T-helper 1 cell treated with Interleukin-12 subunit alpha and Interleukin-12 subunit beta and Interleukin-4 antibody, amounts not matched to agents 30 ng/mL and 1 ng/mL, for 36 hours (primary cell): ENCODE data around the gene DPH3. TPM values are rescaled to one million over a fixed set of nuclear protein-coding genes. Genes with fewer than 3 reads are reported as not detected.
"Not testable (repeated sequence)": the region's sequence is repeated elsewhere in the genome, so short reads cannot be mapped to it uniquely, and the experiment has no call there.

Experiments
- intact Hi-C: fragments of 100-400 bp; cut with micrococcal nuclease; formaldehyde crosslinking; loops from one replicate; pipeline ENCODE4 v1.15.1; 2024
- total RNA-seq: library from RNA; stranded (reverse); gene quantifications from 2 replicates; pipeline ENCODE4 v1.2.3, GENCODE V29; 2022

Gene DPH3
- 21.2 and 22.2 TPM in 2 replicates for total RNA-seq

DNA sequence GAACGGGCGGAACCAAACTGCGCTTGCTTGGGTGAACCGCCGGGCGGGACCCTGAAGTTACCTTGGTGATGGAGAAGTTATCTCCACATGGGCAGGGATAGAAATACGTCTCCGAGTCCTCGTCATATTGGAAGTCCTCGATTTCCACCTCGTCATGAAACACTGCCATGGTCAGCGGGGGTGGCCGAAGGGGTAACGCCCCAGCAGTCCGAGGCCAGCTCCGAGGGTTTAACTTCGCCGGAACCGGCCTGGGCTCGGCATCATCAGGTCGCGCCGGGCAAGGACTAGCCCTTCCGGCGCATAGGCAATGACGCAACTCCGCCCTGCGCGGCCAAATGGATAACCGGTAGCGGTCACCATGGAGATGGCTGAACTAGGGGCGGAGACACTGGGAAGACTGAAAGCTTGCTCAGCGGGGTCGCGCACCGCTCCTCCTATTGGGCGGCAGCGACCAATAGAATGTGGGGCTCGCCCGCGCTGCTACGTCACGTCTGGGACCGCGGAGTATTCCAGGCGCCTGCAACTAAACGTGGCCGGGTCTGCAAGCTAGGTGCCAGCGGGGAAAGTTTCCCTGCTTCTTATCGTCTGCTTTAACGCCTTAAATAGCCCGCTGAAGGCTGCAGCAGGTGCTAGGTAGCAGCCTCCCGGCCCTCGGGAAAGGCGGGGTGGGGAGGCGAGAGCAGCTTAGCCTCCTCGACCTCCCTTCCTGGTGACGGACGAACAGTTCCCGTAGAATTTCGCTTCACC lies at the start of gene DPH3, which contains the start of gene OXNAD1:
DPH3 (minus strand) TSS at position 236 of the 747 bp plus-strand sequence; CDS start at position 169, 67 bp downstream.
OXNAD1 (plus strand) TSS at position 505 of the 747 bp plus-strand sequence. CDS start 5,741 bp downstream, outside the sequence.
- intact Hi-C loops, result loop anchor here (1.0 to 5.0 kb wide), 21 partner anchors 18 to 1614 kb away; partner anchors contain the start of genes BTD, CAPN7, CCDC174 and HACL1

DNA sequence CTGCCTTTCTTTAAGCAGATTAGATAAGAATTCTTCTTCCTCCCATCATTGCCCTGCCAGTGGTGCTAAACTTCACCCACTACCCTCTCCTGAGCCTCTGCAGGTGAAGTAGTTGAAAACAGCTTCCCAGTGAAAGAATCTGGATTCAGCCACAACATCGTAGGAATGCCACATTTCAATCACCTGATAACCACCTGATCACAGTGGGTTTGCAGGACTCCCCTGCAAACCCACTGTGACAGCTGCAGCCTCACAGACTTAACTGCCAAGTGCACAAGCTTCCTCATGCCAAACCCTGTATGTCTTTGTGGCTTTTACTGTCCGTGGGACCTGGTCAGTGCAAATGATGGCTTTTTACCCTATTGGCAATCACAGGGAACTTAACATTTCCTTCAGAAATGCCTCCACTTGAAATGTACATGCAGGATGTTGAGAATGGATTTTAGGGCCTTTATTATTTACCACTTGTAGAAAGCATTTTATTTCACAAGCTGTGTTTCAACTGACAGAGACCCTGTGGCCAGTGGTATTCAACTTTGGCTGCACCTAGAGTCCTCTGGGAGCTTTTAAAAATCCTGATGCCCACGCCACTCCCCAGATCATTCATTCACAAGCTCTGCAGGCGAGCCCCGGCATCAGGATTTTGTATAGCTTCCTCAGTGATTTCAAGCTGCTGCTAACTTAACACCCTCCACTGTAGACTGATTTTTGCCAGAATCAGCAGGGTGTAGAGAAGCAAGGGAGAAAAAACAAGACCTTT lies 49.3 kb upstream of the DPH3 start:
- intact Hi-C loops, result no loop called here

DNA sequence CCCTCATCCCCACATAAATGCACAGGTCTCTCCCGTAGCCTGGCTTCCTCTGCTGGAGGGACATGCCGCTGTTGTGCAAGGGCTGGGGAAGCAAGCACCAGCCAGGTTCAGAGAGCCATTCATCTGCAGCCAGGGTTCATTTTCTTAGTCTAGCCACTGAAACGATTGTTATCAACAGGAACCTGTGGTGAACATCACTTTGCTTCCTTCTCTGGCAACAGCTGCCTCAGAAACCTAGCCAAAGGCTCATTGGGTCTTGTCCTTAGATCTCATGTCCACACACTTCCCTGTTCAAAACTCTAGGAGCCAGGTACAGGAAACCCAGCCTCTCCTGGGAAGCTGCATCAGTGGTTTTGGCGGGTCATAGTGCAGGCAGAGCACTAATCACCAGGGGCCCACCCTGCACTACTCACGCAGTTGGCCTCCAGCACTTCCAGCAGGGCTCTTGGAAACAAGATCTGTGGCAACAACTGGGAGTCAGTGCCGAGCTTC lies 47.3 kb upstream of the DPH3 start:
- intact Hi-C loops, result loop anchor here (1.0 kb wide), 1 partner anchor 26 kb away; no protein-coding TSS in a partner anchor

DNA sequence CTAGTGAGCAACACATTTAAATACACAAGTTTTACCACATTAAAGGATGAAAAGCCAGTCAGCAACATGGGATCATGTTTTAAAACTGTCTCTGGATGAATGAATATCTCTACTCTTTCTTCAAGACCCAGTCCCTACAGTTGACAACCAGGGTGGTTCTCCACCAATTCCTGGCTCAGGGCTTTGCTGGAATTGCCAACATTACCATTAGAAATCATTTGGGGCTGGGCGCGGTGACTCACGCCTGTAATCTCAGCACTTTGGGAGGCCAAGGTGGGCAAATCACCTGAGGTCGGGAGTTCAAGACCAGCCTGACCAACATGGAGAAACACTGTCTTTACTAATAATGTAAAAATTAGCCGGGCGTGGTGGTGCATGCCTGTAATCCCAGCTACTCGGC lies 45.7 kb upstream of the DPH3 start:
- intact Hi-C loops, result not testable (repeated sequence)

DNA sequence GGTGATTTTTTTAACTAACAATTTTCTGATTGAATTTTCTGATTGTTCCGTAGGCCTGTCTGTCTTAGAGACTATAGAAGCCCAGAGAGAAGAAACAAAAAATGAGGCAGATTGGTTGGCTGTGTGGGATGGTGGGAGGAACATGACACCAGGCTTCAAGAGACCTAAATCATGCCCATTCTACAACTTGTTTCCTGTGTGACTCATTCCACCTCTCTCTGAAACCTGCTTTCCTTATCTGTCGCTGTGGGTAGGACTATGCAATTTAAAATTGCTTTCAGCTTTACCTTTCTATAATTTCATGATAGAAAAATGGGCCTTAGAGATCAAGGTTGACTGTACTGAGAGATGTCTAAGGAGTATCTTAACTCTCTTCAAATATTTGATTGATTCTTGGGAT lies 44.8 kb upstream of the DPH3 start:
- intact Hi-C loops, result loop anchor here (1.0 to 10.0 kb wide), 9 partner anchors 8 to 1465 kb away; partner anchors contain the start of genes DPH3, RBSN and TBC1D5

DNA sequence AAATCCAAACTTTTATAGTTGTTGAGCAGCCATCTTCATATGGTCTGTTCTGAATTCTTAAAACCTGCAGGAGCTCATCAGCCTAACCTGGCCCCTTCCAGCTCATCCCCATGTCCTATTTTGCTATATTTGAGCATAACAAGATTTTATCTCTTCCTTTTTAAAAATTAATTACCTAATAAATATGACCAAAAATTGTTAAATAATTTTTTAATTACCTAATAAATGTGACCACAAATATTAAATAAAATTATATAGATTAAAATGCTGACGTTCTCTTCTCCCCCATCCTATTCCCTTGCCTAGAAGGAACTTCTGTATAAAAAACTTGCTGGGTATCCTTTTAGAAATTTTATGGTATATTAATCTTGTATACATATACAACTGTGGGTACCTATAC lies 44.0 kb upstream of the DPH3 start:
- intact Hi-C loops, result loop anchor here (1.0 to 10.0 kb wide), 9 partner anchors 7 to 1466 kb away; partner anchors contain the start of genes DPH3, RBSN and TBC1D5

DNA sequence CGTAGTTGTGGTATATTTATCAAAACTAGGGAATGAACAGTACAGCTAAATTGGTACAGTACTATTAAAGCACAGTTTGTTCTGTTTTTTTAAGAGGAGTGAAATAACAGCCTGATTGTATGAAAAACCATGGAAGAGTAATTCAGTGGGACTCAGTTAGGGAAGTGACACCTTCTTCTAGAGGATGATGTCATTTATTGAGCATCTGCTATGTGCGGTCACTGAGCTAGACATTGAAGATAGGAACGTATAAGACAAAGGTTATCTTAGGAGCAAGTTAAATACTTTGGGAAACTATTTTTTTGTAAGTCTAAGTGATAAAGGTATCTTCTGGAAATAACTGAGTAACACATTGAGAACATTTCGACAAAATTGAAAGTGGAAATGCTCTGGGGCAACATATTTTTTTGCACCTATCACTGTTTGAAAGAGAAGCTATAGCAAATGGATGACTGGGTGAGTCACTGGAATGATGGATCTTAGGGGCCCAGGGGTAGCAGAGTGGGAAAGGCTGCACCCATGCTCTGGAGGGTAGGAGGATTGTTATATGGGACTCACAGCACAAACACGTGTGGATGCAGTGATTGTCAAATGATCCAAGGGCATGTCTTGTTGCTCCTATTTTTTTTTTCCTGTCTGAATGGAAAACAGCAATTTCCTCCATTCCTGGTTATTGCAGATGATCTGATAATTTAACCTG lies 43.2 kb upstream of the DPH3 start:
- intact Hi-C loops, result loop anchor here (2.0 to 10.0 kb wide), 4 partner anchors 71 to 1467 kb away; partner anchors contain the start of genes RBSN and TBC1D5

DNA sequence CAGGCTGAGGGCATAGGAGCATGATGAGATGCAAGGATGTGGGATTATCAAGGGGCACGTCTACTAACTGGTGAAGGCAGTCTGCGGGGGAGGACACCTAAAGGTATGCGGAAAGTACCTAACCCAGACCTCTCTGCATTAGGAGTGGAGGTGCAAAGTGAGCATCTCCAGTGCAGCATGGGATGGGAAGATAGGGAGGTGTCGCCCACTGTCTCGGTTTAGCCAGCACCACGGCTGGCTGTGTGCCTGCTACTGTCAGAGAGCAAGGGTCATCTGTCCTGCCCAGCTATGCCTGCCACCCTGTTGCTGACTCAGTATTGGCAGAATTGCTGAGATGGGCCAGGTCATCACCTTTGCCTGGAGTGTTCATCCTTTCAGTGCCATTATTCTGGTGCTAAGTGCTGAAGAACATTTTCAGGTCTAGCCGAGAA lies 40.4 kb upstream of the DPH3 start:
- intact Hi-C loops, result loop anchor here (1.0 to 10.0 kb wide), 4 partner anchors 10 to 1470 kb away; partner anchors contain the start of genes RBSN and TBC1D5

DNA sequence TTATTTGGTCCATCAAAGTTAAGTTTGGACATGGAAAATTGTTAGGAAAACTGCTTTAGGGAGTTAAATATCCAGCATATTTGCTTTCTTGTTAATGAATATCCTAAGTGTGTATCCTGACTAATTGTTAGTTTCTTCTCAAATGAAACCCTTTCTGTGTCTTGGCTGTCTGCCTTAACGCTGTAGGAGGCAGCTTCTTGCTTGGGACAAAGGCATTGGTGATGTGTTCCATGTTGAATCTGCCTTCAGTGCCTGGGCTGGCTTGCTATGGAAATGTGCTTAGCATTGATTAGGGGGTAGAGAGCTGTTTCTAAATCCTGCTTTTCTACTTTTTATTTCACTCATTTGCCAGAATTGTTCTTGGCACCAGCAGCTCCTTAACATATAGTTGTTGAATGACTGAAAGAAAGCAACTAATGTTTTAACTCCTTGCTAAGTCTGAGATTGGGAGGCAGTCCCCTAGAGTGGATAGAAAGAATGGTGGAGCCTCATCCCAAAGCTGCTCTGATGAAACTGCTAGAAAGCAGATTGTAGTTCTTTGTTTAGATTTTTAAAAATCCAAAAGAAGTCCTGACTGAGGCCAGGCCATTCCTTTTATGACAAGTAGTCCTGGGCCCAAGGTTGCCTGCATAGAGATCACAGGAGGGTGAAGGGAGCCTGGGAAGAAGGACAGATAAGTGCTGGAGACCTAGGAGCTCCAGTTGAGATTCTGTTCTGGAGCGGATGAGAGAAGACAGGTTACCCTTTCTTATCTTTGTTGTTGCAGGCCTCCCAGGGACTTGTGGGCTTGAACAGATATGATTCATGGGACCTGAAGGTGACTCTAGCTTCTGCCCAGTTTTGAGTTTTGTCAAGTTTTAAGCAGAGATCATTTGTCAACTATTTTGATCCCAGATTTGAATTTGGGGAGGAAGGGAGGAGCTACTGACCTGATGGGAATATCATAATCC lies 39.6 kb upstream of the DPH3 start:
- intact Hi-C loops, result loop anchor here (1.0 to 10.0 kb wide), 6 partner anchors 9 to 1470 kb away; partner anchors contain the start of genes RBSN and TBC1D5

DNA sequence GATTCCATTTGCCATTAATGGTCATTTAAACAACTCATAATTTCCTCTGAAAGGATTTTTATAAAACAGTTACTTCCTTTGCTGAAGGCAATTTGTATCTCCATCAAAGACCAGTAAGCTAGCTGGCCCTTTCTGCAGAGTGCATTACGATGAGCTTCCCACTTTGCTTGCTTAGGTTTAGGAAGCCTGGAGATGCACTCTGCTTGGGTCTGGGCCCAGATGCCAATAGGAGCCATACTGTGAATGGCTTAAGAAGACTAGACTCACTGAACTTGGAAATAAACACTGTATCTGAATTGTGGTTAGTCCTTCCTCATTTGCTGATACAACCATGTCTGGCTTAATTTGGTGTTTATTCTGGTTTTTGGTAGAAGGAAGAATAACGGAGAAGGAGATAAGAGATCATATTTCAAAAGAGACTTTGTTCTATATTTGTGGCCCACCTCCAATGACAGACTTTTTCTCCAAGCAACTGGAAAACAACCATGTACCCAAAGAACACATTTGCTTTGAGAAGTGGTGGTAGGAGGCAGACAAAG lies 38.4 kb upstream of the DPH3 start:
- intact Hi-C loops, result loop anchor here (5.0 to 10.0 kb wide), 4 partner anchors 539 to 1472 kb away; partner anchors contain the start of gene TBC1D5

DNA sequence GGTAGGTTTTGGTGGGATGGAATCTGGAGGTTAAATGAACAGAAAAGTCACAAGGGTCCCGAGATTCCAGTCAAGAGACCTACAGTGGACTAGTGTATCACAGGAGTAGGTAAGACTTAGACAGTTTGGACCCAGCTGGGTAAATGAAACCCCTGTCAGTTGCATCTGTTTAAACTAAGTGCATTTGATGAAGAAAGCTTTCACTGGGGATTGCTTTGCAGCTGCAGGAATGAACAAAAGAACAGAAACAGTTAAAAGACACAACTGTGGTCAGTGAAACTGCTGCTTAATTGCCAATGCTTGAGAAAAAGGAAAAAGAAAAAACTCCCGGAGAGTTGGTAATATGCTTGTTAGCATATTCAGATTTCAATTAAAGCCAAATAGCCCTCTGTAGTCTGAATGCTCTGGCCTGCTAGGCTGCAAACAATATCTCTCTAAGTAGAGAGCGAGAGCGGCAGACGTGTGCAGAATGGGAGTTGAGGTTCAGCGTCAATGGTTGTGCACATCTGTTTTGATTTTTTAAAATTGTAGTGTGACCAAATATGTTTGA lies 37.4 kb upstream of the DPH3 start:
- intact Hi-C loops, result loop anchor here (5.0 to 10.0 kb wide), 4 partner anchors 540 to 1473 kb away; partner anchors contain the start of gene TBC1D5

DNA sequence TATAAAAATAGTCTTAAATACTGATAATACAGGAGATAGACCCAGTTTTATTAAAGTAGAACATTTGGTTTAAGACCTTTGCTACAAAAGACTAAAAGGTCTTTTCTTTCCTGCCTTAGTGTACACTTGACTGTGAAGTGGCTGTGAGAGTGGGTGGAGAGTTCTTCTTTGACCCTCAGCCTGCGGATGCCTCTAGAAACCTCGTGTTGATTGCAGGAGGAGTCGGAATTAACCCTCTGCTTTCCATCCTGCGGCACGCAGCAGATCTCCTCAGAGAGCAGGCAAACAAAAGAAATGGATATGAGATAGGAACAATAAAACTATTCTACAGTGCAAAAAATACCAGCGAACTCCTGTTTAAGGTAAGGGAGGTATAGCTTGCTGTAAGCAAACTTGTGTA lies 36.8 kb upstream of the DPH3 start:
- intact Hi-C loops, result loop anchor here (1.0 to 10.0 kb wide), 9 partner anchors 8 to 1473 kb away; partner anchors contain the start of genes RFTN1 and TBC1D5

DNA sequence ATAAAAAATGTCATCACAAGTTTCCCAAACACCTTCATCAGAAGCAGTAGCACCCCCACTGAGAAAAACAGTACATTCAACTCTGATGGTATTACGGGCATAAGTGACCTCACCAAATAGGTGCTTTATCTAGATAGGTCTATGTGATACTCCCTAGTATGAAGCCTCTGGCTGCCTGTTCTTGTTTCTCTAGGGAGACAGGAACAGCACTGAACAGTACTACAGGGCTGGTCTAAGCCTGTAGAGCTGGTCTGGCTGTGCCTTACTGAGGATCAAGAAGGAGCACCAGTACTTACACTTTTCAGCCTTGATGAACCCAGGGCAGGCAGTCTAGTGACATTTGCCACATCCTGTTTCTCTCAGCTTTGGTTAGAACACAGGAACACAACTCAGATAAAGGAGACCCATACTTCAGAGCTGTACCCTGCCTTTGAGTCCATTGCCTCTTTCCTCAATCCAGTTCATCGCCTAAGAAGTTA lies 36.2 kb upstream of the DPH3 start:
- intact Hi-C loops, result loop anchor here (1.0 to 10.0 kb wide), 10 partner anchors 8 to 1474 kb away; partner anchors contain the start of genes RFTN1 and TBC1D5

DNA sequence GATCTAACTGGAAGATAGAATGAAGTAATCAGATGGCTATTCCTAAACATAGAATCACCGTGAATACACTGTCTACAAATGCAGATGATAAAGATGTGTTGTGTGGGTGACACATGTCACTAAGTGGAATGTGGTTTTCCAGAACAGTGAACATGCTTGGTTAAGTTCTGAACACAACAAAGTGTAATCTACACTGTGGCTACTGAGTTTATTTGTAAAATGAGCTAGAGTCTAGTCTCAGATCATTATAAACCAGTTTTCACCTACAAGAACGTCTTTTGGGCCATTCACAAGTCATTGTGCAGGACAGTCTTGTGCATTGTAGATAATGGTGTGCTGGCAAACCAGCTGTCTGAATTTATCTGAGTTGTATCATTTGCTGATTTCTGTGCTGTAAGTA lies 35.6 kb upstream of the DPH3 start:
- intact Hi-C loops, result loop anchor here (1.0 to 10.0 kb wide), 6 partner anchors 14 to 1474 kb away; partner anchors contain the start of genes RFTN1 and TBC1D5

DNA sequence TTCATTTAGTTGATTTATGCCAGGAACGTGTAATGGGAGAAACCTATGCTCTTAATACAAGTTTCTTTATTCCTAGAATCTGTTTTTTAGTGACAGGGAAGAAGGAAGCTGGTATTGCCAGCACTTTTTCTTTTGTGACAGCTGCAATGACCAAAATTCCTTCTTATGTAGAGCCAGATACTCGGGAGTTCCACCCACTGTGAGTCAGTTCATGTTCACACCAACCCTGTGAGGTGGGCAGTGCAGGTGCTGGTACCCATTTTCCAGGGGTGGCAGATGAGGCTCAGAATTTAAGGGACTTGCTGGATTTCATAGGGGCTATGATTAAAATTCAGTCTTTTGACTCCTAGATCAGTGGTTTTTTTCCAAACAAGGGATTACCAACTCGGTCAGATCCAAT lies 35.0 kb upstream of the DPH3 start:
- intact Hi-C loops, result loop anchor here (1.0 to 10.0 kb wide), 6 partner anchors 13 to 1475 kb away; partner anchors contain the start of genes RFTN1 and TBC1D5

DNA sequence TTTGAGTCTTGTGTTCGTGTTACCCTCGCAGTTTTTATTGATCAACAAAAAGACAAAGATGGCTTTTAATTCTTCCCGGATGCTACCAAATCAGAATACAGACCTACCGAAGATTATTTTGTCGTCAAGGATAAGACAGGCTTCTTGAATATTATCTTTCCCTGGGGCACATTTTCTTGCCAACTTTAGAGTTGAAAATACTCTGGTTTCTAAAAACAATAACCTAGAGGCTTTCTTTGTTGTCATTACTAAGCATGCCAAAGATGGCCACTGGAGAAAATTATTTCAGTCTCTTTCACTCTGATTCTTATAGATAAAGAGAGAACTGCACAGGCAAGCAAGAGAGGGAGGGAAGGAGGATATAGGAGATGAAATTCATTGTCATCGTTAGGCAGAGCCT lies 34.1 kb upstream of the DPH3 start:
- intact Hi-C loops, result no loop called here

DNA sequence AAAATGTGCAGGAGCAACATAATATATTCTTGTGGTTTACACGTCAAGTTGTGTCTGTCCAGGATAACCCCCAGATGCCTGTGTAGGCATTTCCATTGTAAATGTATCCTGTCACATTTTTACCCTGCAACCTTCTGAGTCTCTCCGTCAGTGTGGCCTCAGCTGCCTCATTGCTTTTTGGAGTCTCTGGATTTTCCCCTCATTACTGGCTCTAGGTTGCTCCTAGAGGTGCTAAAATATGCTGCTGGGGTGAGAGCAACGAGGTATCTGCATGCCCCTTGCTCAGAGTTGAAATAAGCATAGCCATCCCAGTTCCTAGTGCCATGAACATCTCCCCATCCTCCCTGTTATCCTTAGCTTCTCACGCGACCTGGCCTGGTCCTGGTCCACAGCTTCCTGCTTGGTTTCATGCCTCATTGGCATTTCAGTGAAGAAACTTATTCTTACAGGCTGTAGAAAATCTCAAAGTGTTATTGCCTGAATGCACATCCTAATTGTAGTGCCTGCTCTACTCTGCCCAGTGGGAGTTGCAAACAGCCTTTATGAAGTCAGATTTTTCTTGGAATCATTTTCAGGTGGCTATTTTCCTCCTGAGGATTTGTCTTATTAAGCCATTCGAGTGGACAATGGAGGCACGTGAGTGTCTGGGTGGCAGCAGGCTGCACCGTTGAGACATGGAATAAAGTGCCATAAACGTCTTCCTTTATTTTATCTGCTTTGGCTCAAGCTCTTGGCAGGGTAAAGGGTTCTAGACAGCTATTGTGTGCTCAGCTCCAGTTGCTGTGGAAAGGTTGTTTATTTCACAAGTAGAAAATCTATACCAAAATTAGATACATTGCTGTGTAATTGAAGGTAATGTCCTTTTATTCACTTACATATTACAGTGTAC lies 33.5 kb upstream of the DPH3 start:
- intact Hi-C loops, result no loop called here
